Mucosa of descending colon (tissue), 3 donors: ENCODE data around the gene MRPL19. TPM values are rescaled to one million over a fixed set of nuclear protein-coding genes. Genes with fewer than 3 reads are reported as not detected.

Experiments
- ATAC-seq: fragments of 200-7000 bp; cut with Tn5 transposase; one replicate; pipeline ENCODE4 v1.9.1; 2020; ENCODE audit warnings: mild to moderate bottlenecking, moderate library complexity
- DNase-seq, 3 donors: peaks; one replicate each; pipeline ENCODE4 v3.0.0-alpha.2; 2020
- H3K36me3 ChIP-seq: fragments of 200-600 bp; one replicate; pipeline ENCODE4 v1.8.0; 2021; ENCODE audit warnings: low read depth, mild to moderate bottlenecking
- H3K4me1 ChIP-seq: fragments of 200-600 bp; one replicate; pipeline ENCODE4 v1.8.0; 2021; ENCODE audit warnings: low read depth, mild to moderate bottlenecking
- H3K4me3 ChIP-seq: fragments of 200-600 bp; one replicate; pipeline ENCODE4 v1.8.0; 2021; ENCODE audit warnings: mild to moderate bottlenecking
- H3K9me3 ChIP-seq: fragments of 200-600 bp; one replicate; pipeline ENCODE4 v1.8.0; 2021; ENCODE audit warnings: mild to moderate bottlenecking
- CTCF ChIP-seq: fragments of 200-600 bp; IDR thresholded peaks from one replicate; pipeline ENCODE4 v1.8.0; 2022; ENCODE audit warnings: antibody characterized with exemption, mild to moderate bottlenecking
- intact Hi-C, 2 donors: fragments of 100-400 bp; cut with DNase I in 1 of 2; cut with micrococcal nuclease in 1 of 2; formaldehyde crosslinking; loops; one replicate each; pipeline versions ENCODE4 v1.11.0 to v1.11.1; 2022; cut with DNase I, micrococcal nuclease
- long read RNA-seq, 2 donors: library from polyadenylated mRNA; unstranded; transcript quantifications; one replicate each; pipeline ENCODE4 v2.0.0, GENCODE V29; 2019 to 2021
- total RNA-seq, 3 donors: library from RNA; stranded (reverse); fragmentation: NEBNext Ultra II Directional in 2 of 3; extraction: Animal tissue kit (Norgen Biotek cat#: 25700) in 2 of 3; gene quantifications; one replicate each; pipeline versions ENCODE4 v1.2.1 to v1.2.4, GENCODE V29; 2021 to 2023
- donor health status: DM: no; HTN: no; CAD: no; lungs with moderate emphysema.
- donor health status: DM: no; HTN: no; CAD: no.
- donor health status: DM: no; HTN: yes; CAD: no.

The MRPL19 gene
- total RNA-seq: 10 to 100 TPM; 34.6 to 53.3 (median 45.1) TPM
- long read RNA-seq, donor 1, transcript MRPL19-202 (6 exons, 3,479 nt): major isoform, 23 of 25 reads
- long read RNA-seq, donor 1, partial matches to known transcripts: 0 of 25 reads
- long read RNA-seq, donor 1, other reads (novel, unspliced or antisense): 2 of 25 reads
- long read RNA-seq, donor 2, transcript MRPL19-202 (6 exons, 3,479 nt): major isoform, 19 of 21 reads
- long read RNA-seq, donor 2, partial matches to known transcripts: 1 of 21 reads
- long read RNA-seq, donor 2, other reads (novel, unspliced or antisense): 1 of 21 reads

- Histone ChIP-seq H3K4me3 (peak within 1 kb of the TSS; percentile 71), H3K9me3 (no peaks in the 10 kb centered on the region), H3K36me3 (no peaks in the 10 kb centered on the region), H3K4me1 (peaks cover 4% of the 10 kb centered on the region)
- peak; percentile 79 to 92 (median 82) for DNase-seq
- intact Hi-C loops: no loop called here
- peak; percentile 100 for ATAC-seq
- TF ChIP-seq CTCF: no peak
Observed at GRCh38 chr2:75646583-75647425, at the start of gene MRPL19. TSS of gene MRPL19 (plus strand) at chr2:75646783. CDS start at chr2:75646808, 25 bp downstream.

- intact Hi-C loops: no loop called here
- TF ChIP-seq CTCF: no peak
Observed at GRCh38 chr2:75596784-75597183, 49.8 kb upstream of the MRPL19 start.

GRCh38 chr2:75597949-75598348 lies 48.6 kb upstream of the MRPL19 start:
- TF ChIP-seq CTCF: no peak

More at GRCh38 chr2:75596784-75597183, 49.8 kb upstream of the MRPL19 start:
- Histone ChIP-seq H3K4me3 (no peak overlapping the region), H3K4me1 (no peaks in the 10 kb centered on the region), H3K36me3 (no peaks in the 10 kb centered on the region), H3K9me3 (no peaks in the 10 kb centered on the region)
- DNase-seq: no peak
- ATAC-seq: no peak

GRCh38 chr2:75598589-75599155 lies 47.9 kb upstream of the MRPL19 start:
- Histone ChIP-seq H3K4me3 (no peak overlapping the region), H3K9me3 (no peaks in the 10 kb centered on the region), H3K4me1 (no peaks in the 10 kb centered on the region), H3K36me3 (no peaks in the 10 kb centered on the region)
- no peak for TF ChIP-seq CTCF
- no peak for DNase-seq
- no peak for ATAC-seq
- intact Hi-C loops: no loop called here

More at GRCh38 chr2:75597949-75598348, 48.6 kb upstream of the MRPL19 start:
- no peak for DNase-seq
- Histone ChIP-seq H3K9me3 (no peaks in the 10 kb centered on the region), H3K4me3 (no peak overlapping the region), H3K36me3 (no peaks in the 10 kb centered on the region), H3K4me1 (no peaks in the 10 kb centered on the region)
- ATAC-seq: no peak
- intact Hi-C loops: no loop called here

GRCh38 chr2:75600461-75601011 lies 46.0 kb upstream of the MRPL19 start:
- Histone ChIP-seq H3K36me3 (no peaks in the 10 kb centered on the region), H3K4me1 (no peaks in the 10 kb centered on the region), H3K9me3 (no peaks in the 10 kb centered on the region), H3K4me3 (no peak overlapping the region)
- DNase-seq: peak in 1 of 3 donors; percentile 9
- intact Hi-C loops: no loop called here
- ATAC-seq: peak; percentile 28
- no peak for TF ChIP-seq CTCF
